Effector memory CD8-positive, alpha-beta T cell (primary cell): ENCODE data around the gene ZNF581.

Experiments
- ATAC-seq: fragments of 150-1000 bp; cut with Tn5 transposase; replicated peaks from 2 replicates; pipeline ENCODE4 v1.10.0; 2021; ENCODE audit warnings: mild to moderate bottlenecking, moderate library complexity
- DNase-seq, 3 experiments: peaks; one replicate each; pipeline ENCODE4 v3.0.0; 2021
- H3K27ac Mint-ChIP-seq, 2 donors: one replicate each; pipeline ENCODE4 v1.8.0; 2022; ENCODE audit warnings: mild to moderate bottlenecking in 2 of 2, mixed read lengths in 2 of 2, moderate library complexity in 2 of 2
- H3K27me3 Mint-ChIP-seq, 2 donors: one replicate each; pipeline ENCODE4 v1.8.0; 2022; ENCODE audit warnings: mixed read lengths in 2 of 2
- H3K36me3 Mint-ChIP-seq: one replicate; pipeline ENCODE4 v1.8.0; 2022; ENCODE audit warnings: mild to moderate bottlenecking, moderate library complexity, mixed read lengths; ENCODE audit not compliant: insufficient read depth
- H3K4me1 Mint-ChIP-seq, 2 donors: one replicate each; pipeline ENCODE4 v1.8.0; 2022; ENCODE audit warnings: low read depth in 2 of 2, mixed read lengths in 2 of 2
- H3K4me3 Mint-ChIP-seq, 2 donors: one replicate each; pipeline ENCODE4 v1.8.0; 2022; ENCODE audit warnings: mild to moderate bottlenecking in 2 of 2, mixed read lengths in 2 of 2, moderate library complexity in 2 of 2
- H3K9me3 Mint-ChIP-seq, 2 donors: one replicate each; pipeline ENCODE4 v1.8.0; 2022; ENCODE audit warnings: mixed read lengths in 2 of 2

The ZNF581 gene

GRCh38 chr19:55659822-55660221 is 16.4 kb downstream of the ZNF581 start:
- no peak for ATAC-seq
- H3K36me3 Mint-ChIP-seq, result peaks cover 76% of the 10 kb centered on the region
- DNase-seq, result no peak
- H3K4me3 Mint-ChIP-seq, result peak overlapping the region; percentile 69 to 90
- H3K27me3 Mint-ChIP-seq, result no peaks in the 10 kb centered on the region
- peak overlapping the region; percentile 82 to 88 for H3K27ac Mint-ChIP-seq
- peaks cover 53 to 56% of the 10 kb centered on the region in 2 donors for H3K4me1 Mint-ChIP-seq
- no peaks in the 10 kb centered on the region for H3K9me3 Mint-ChIP-seq

- H3K4me3 Mint-ChIP-seq, result no peak overlapping the region
- no peaks in the 10 kb centered on the region for H3K9me3 Mint-ChIP-seq
- ATAC-seq (no peak), DNase-seq (no peak)
- peaks cover 56% of the 10 kb centered on the region in 2 donors for H3K4me1 Mint-ChIP-seq
- no peaks in the 10 kb centered on the region for H3K27me3 Mint-ChIP-seq
- peak overlapping the region in 1 of 2 donors; percentile 82 for H3K27ac Mint-ChIP-seq
- peaks cover 75% of the 10 kb centered on the region for H3K36me3 Mint-ChIP-seq
These were observed 17.0 kb downstream of the ZNF581 start for GRCh38 chr19:55660404-55660803.

GRCh38 chr19:55660991-55661390 is 17.5 kb downstream of the ZNF581 start:
- Mint-ChIP-seq H3K4me3 (no peak overlapping the region), H3K4me1 (peaks cover 52 to 54% of the 10 kb centered on the region in 2 donors), H3K27ac (peak overlapping the region in 1 of 2 donors; percentile 82), H3K27me3 (no peaks in the 10 kb centered on the region), H3K9me3 (no peaks in the 10 kb centered on the region), H3K36me3 (peaks cover 77% of the 10 kb centered on the region)
- no peak for ATAC-seq
- DNase-seq, result no peak

GRCh38 chr19:55661826-55662225 is 18.4 kb downstream of the ZNF581 start:
- DNase-seq, result no peak
- H3K4me1 Mint-ChIP-seq, result peaks cover 44 to 52% of the 10 kb centered on the region in 2 donors
- no peaks in the 10 kb centered on the region for H3K27me3 Mint-ChIP-seq
- H3K27ac Mint-ChIP-seq, result peak overlapping the region in 1 of 2 donors; percentile 35
- H3K4me3 Mint-ChIP-seq, result no peak overlapping the region
- H3K9me3 Mint-ChIP-seq, result no peaks in the 10 kb centered on the region
- H3K36me3 Mint-ChIP-seq, result peaks cover 78% of the 10 kb centered on the region
- ATAC-seq, result no peak

- H3K9me3 Mint-ChIP-seq, result no peaks in the 10 kb centered on the region
- DNase-seq (no peak), ATAC-seq (no peak)
- H3K36me3 Mint-ChIP-seq, result peaks cover 88% of the 10 kb centered on the region
- H3K4me3 Mint-ChIP-seq, result peak overlapping the region in 1 of 2 donors; percentile 37
- peak overlapping the region; percentile 38 to 66 for H3K27ac Mint-ChIP-seq
- H3K4me1 Mint-ChIP-seq, result peaks cover 29 to 42% of the 10 kb centered on the region in 2 donors
- no peaks in the 10 kb centered on the region for H3K27me3 Mint-ChIP-seq
These were observed 20.5 kb downstream of the ZNF581 start for GRCh38 chr19:55663846-55664536.

GRCh38 chr19:55666343-55667005 is 23.0 kb downstream of the ZNF581 start:
- H3K4me1 Mint-ChIP-seq, result peaks cover 24 to 42% of the 10 kb centered on the region in 2 donors
- no peaks in the 10 kb centered on the region for H3K27me3 Mint-ChIP-seq
- DNase-seq (no peak), ATAC-seq (no peak)
- peaks cover 92% of the 10 kb centered on the region for H3K36me3 Mint-ChIP-seq
- no peaks in the 10 kb centered on the region for H3K9me3 Mint-ChIP-seq
- no peak overlapping the region for H3K4me3 Mint-ChIP-seq
- peak overlapping the region in 1 of 2 donors; percentile 65 for H3K27ac Mint-ChIP-seq

GRCh38 chr19:55667006-55667381 is 23.5 kb downstream of the ZNF581 start:
- Mint-ChIP-seq H3K27me3 (no peaks in the 10 kb centered on the region), H3K27ac (peak overlapping the region in 1 of 2 donors; percentile 65), H3K4me1 (peaks cover 22 to 41% of the 10 kb centered on the region in 2 donors), H3K36me3 (peaks cover 92% of the 10 kb centered on the region), H3K4me3 (no peak overlapping the region), H3K9me3 (no peaks in the 10 kb centered on the region)
- ATAC-seq, result no peak
- DNase-seq, result no peak

- Mint-ChIP-seq H3K9me3 (no peaks in the 10 kb centered on the region), H3K36me3 (peaks cover 92% of the 10 kb centered on the region), H3K4me3 (no peak overlapping the region), H3K27me3 (no peaks in the 10 kb centered on the region), H3K4me1 (peaks cover 20 to 40% of the 10 kb centered on the region in 2 donors), H3K27ac (peak overlapping the region in 1 of 2 donors; percentile 65)
- no peak for ATAC-seq
- no peak for DNase-seq
These were observed 24.1 kb downstream of the ZNF581 start for GRCh38 chr19:55667511-55667910.

- Mint-ChIP-seq H3K4me3 (no peak overlapping the region), H3K27ac (peak overlapping the region in 1 of 2 donors; percentile 65), H3K27me3 (no peaks in the 10 kb centered on the region), H3K4me1 (peaks cover 20 to 37% of the 10 kb centered on the region in 2 donors), H3K9me3 (no peaks in the 10 kb centered on the region), H3K36me3 (peaks cover 92% of the 10 kb centered on the region)
- DNase-seq, result no peak
- ATAC-seq, result no peak
These were observed 24.5 kb downstream of the ZNF581 start for GRCh38 chr19:55667958-55668357.

GRCh38 chr19:55668603-55669348 is 25.3 kb downstream of the ZNF581 start:
- Mint-ChIP-seq H3K36me3 (peaks cover 92% of the 10 kb centered on the region), H3K27me3 (no peaks in the 10 kb centered on the region), H3K9me3 (no peaks in the 10 kb centered on the region), H3K4me1 (peaks cover 24 to 32% of the 10 kb centered on the region in 2 donors), H3K4me3 (no peak overlapping the region), H3K27ac (no peak overlapping the region)
- ATAC-seq (no peak), DNase-seq (no peak)

GRCh38 chr19:55669418-55670279 is 26.2 kb downstream of the ZNF581 start:
- ATAC-seq, result no peak
- H3K27me3 Mint-ChIP-seq, result no peaks in the 10 kb centered on the region
- H3K4me3 Mint-ChIP-seq, result no peak overlapping the region
- H3K36me3 Mint-ChIP-seq, result peaks cover 92% of the 10 kb centered on the region
- no peaks in the 10 kb centered on the region for H3K9me3 Mint-ChIP-seq
- DNase-seq, result no peak
- peaks cover 22 to 29% of the 10 kb centered on the region in 2 donors for H3K4me1 Mint-ChIP-seq
- H3K27ac Mint-ChIP-seq, result peak overlapping the region in 1 of 2 donors; percentile 87

- peak overlapping the region in 1 of 2 donors; percentile 70 for H3K27ac Mint-ChIP-seq
- no peaks in the 10 kb centered on the region for H3K27me3 Mint-ChIP-seq
- no peak overlapping the region for H3K4me3 Mint-ChIP-seq
- ATAC-seq, result no peak
- peaks cover 92% of the 10 kb centered on the region for H3K36me3 Mint-ChIP-seq
- H3K9me3 Mint-ChIP-seq, result no peaks in the 10 kb centered on the region
- DNase-seq, result no peak
- peaks cover 24 to 28% of the 10 kb centered on the region in 2 donors for H3K4me1 Mint-ChIP-seq
These were observed 27.0 kb downstream of the ZNF581 start for GRCh38 chr19:55670280-55671053.
